Astrocyte (in vitro differentiated cells and primary cell): ENCODE data around the gene ALDH6A1. TPM values are rescaled to one million over a fixed set of nuclear protein-coding genes. Genes with fewer than 3 reads are reported as not detected.

Experiments used
- DNase-seq: peaks from one replicate; pipeline ENCODE4 v3.0.0-alpha.2; 2010; ENCODE audit warnings: low read depth
- FAIRE-seq: peaks from 2 replicates; lab custom pipeline; 2011; peaks lifted over from hg19 to GRCh38; lab: Jason Lieb, UNC
- H2AFZ ChIP-seq: 2 replicates; pipeline ENCODE4 v1.6.0; 2012; ENCODE audit warnings: low read depth, low read length, inconsistent platforms
- H3K27ac ChIP-seq: 2 replicates; pipeline ENCODE4 v1.5.1; 2011; ENCODE audit warnings: low read depth, low read length, inconsistent platforms
- H3K27me3 ChIP-seq: 2 replicates; pipeline ENCODE4 v1.6.0; 2011; ENCODE audit warnings: low read length, inconsistent platforms; ENCODE audit not compliant: insufficient read depth
- H3K36me3 ChIP-seq: 2 replicates; pipeline ENCODE4 v1.5.1; 2011; ENCODE audit warnings: low read length, inconsistent platforms; ENCODE audit not compliant: insufficient read depth
- H3K4me1 ChIP-seq: 2 replicates; pipeline ENCODE4 v1.5.1; 2011; ENCODE audit warnings: low read length, inconsistent platforms; ENCODE audit not compliant: insufficient read depth
- H3K4me2 ChIP-seq: 2 replicates; pipeline ENCODE4 v1.6.0; 2012; ENCODE audit warnings: low read length, inconsistent platforms
- H3K4me3 ChIP-seq: 2 replicates; pipeline ENCODE4 v1.5.1; 2011; ENCODE audit warnings: low read depth, mild to moderate bottlenecking, low read length, inconsistent platforms; ENCODE audit not compliant: insufficient read depth
- H3K79me2 ChIP-seq: 2 replicates; pipeline ENCODE4 v1.6.0; 2012; ENCODE audit warnings: mild to moderate bottlenecking, low read length, inconsistent platforms; ENCODE audit not compliant: insufficient read depth
- H3K9ac ChIP-seq: 2 replicates; pipeline ENCODE4 v1.6.0; 2012; ENCODE audit warnings: mild to moderate bottlenecking, low read length, inconsistent platforms
- H3K9me3 ChIP-seq: 2 replicates; pipeline ENCODE4 v1.5.1; 2012; ENCODE audit warnings: low read depth, mild to moderate bottlenecking, low read length, inconsistent platforms; ENCODE audit not compliant: insufficient read depth
- H4K20me1 ChIP-seq: 2 replicates; pipeline ENCODE4 v1.6.0; 2012; ENCODE audit warnings: low read length, inconsistent platforms; ENCODE audit not compliant: insufficient read depth
- H3K27ac Mint-ChIP-seq: one replicate; pipeline ENCODE4 v1.8.0; 2021; ENCODE audit warnings: mild to moderate bottlenecking, mixed read lengths; ENCODE audit not compliant: unreplicated experiment
- H3K27me3 Mint-ChIP-seq: one replicate; pipeline ENCODE4 v1.8.0; 2021; ENCODE audit warnings: low read depth, mixed read lengths; ENCODE audit not compliant: unreplicated experiment
- H3K36me3 Mint-ChIP-seq: one replicate; pipeline ENCODE4 v1.8.0; 2021; ENCODE audit warnings: low read depth, mixed read lengths; ENCODE audit not compliant: unreplicated experiment
- H3K4me1 Mint-ChIP-seq: one replicate; pipeline ENCODE4 v1.8.0; 2021; ENCODE audit warnings: low read depth, mixed read lengths; ENCODE audit not compliant: unreplicated experiment
- H3K4me3 Mint-ChIP-seq: one replicate; pipeline ENCODE4 v1.8.0; 2021; ENCODE audit warnings: mild to moderate bottlenecking, moderate library complexity, mixed read lengths; ENCODE audit not compliant: unreplicated experiment
- H3K9me3 Mint-ChIP-seq: one replicate; pipeline ENCODE4 v1.8.0; 2021; ENCODE audit warnings: mild to moderate bottlenecking, mixed read lengths; ENCODE audit not compliant: unreplicated experiment
- CTCF ChIP-seq: IDR thresholded peaks from 2 replicates; pipeline ENCODE4 v1.5.1; 2011; ENCODE audit warnings: low read depth, mild to moderate bottlenecking, inconsistent platforms, low read length, moderate library complexity; ENCODE audit not compliant: insufficient read depth
- total RNA-seq: library from RNA; stranded (reverse); gene quantifications from 2 replicates; pipeline ENCODE4 v1.2.1, GENCODE V29; 2021

The ALDH6A1 gene
- total RNA-seq, 1 donor from 2014 or later: 12.0 TPM

DNA sequence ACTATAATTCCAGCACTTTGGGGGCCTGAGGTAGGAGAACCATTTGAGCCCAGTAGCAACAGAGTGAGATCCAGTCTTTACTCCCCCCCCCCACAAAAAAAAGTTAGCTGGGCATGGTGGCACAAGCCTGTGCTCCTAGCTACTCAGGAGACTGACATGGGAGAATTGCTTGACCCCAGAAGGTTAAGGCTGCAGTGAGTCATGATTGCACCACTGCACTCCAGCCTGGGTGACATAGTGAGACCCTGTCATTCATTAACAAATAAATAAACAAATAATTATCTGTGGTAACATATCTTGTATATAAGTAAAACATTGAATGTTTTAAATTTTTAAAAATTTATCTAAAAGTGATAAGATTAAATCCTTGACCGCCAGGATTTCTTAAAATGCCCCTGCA is 70.0 kb downstream of the ALDH6A1 start:
- Mint-ChIP-seq H3K9me3 (no peaks in the 10 kb centered on the region), H3K4me1 (no peaks in the 10 kb centered on the region), H3K36me3 (peaks cover 8% of the 10 kb centered on the region), H3K27me3 (no peaks in the 10 kb centered on the region), H3K4me3 (no peak overlapping the region), H3K27ac (no peak overlapping the region)
- Histone ChIP-seq H4K20me1 (no peaks in the 10 kb centered on the region), H2AFZ (no peak overlapping the region), H3K9me3 (no peaks in the 10 kb centered on the region), H3K4me1 (no peaks in the 10 kb centered on the region), H3K36me3 (peaks cover 5% of the 10 kb centered on the region), H3K27me3 (no peaks in the 10 kb centered on the region), H3K4me3 (no peak overlapping the region), H3K4me2 (no peak overlapping the region), H3K9ac (no peak overlapping the region), H3K79me2 (peaks cover under 1% of the 10 kb centered on the region), H3K27ac (no peak overlapping the region)
- DNase-seq (no peak), FAIRE-seq (no peak)
- no peak for TF ChIP-seq CTCF

DNA sequence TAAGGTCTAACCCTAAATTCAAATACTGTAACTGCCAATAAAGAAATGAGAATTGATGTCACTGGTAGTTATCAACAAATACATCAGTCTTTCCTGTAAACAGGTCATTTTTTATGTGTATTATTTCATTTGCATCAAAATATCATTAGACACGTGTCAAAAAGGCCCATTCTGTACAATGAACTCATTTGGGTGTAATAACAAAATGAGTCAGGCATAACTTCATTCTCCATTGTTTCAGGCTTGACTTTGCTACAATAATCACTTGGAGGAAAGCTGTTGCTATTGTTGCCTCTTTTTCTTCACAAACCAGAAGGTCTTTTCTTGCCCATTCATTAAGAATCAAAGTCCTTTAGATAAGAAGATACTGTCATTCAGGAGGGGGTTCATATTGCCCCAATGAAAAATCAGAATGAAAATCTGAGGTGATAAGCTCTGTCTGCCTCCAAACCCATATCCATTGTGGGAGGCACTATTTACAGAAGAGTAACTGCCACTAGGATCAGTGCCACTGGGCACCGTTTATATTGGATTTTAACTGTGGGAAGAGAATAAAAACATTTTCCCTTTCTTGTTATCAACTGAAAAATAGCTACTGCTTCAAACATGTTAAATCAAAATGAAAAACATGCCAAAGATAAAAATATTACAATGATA is 75.3 kb downstream of the ALDH6A1 start:
- Histone ChIP-seq H3K4me3 (no peak overlapping the region), H2AFZ (no peak overlapping the region), H3K4me1 (no peaks in the 10 kb centered on the region), H3K9me3 (no peaks in the 10 kb centered on the region), H3K9ac (no peak overlapping the region), H3K27me3 (no peaks in the 10 kb centered on the region), H3K27ac (no peak overlapping the region), H3K4me2 (no peak overlapping the region), H3K36me3 (peaks cover 5% of the 10 kb centered on the region), H4K20me1 (no peaks in the 10 kb centered on the region), H3K79me2 (no peaks in the 10 kb centered on the region)
- Mint-ChIP-seq H3K4me3 (no peak overlapping the region), H3K27me3 (no peaks in the 10 kb centered on the region), H3K9me3 (no peaks in the 10 kb centered on the region), H3K4me1 (no peaks in the 10 kb centered on the region), H3K27ac (no peak overlapping the region), H3K36me3 (peaks cover 8% of the 10 kb centered on the region)
- TF ChIP-seq CTCF: no peak
- no peak for DNase-seq
- no peak for FAIRE-seq

Other genes starting within 250 kb of the ALDH6A1 start
- 5.8 and 7.0 TPM in 2 replicates for gene PTGR2, start 232.6 kb downstream of the ALDH6A1 start, total RNA-seq
- gene ZNF410, start 197.6 kb downstream of the ALDH6A1 start, total RNA-seq: 38.7 and 42.9 TPM in 2 replicates
- 2.6 and 3.0 TPM in 2 replicates for gene FAM161B, start 134.4 kb downstream of the ALDH6A1 start, total RNA-seq
- gene COQ6, start 134.2 kb downstream of the ALDH6A1 start, total RNA-seq: 12.8 and 15.3 TPM in 2 replicates
- gene ENTPD5, start 65.2 kb downstream of the ALDH6A1 start, total RNA-seq: 9.5 and 9.7 TPM in 2 replicates
- 5.7 and 6.8 TPM in 2 replicates for gene BBOF1, start 65.1 kb downstream of the ALDH6A1 start, total RNA-seq
- gene LIN52, start 503 bp upstream of the ALDH6A1 start, total RNA-seq: 5.5 and 6.2 TPM in 2 replicates
- not detected in 2 replicates for gene VSX2, start 155.0 kb upstream of the ALDH6A1 start, total RNA-seq
- gene ABCD4, start 218.5 kb upstream of the ALDH6A1 start, total RNA-seq: 48.6 and 49.2 TPM in 2 replicates